ENCODE data around the gene NLRP3. TPM values are rescaled to one million over a fixed set of nuclear protein-coding genes. Genes with fewer than 3 reads are reported as not detected.

NLRP3 gene
- total RNA-seq, 1 donor from 2014 or later: 1.2 TPM

DNA sequence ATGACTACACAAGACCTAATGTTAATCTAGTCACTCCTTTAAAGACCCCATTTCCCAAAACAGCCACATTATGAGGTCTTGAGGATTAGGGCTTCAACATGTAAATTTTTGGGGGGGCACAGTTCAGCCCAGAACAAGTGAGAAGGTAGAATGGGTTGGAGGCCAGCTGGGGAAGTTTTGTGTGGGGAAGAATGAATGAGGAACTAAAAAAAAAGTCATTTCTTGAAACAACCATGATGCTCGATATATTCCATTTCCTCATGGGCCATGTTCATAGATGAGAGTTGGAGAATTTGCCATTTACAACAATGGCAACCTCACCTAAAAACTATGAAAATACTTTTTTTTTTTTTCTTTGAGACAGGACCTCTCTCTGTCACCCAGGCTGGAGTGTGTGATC is 14.5 kb downstream of the NLRP3 start:
- intact Hi-C loops (cut with DNase I): no loop called here
- ATAC-seq (no peak), DNase-seq (ENCODE audit: missing footprints) (no peak)

DNA sequence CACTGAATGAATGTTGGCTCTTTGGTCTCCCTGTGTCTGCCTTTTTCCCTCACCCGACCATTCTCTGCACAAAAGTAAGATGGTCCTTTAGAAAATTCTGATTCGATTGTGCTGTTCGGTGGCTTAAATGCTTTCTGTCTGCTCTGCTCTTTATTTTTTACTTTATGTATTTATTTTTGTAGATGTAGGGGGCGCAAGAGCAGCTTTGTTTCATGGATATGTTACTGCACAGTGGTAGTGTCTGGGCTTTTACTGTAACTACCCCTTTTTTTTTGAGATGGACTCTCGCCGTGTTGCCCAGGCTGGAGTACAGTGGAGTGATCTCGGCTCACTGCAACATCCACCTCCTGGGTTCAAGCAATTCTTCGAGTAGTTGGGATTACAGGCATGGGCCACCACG is 15.7 kb downstream of the NLRP3 start:
- ATAC-seq (no peak), DNase-seq (ENCODE audit: missing footprints) (no peak)
- intact Hi-C loops (cut with DNase I): no loop called here

DNA sequence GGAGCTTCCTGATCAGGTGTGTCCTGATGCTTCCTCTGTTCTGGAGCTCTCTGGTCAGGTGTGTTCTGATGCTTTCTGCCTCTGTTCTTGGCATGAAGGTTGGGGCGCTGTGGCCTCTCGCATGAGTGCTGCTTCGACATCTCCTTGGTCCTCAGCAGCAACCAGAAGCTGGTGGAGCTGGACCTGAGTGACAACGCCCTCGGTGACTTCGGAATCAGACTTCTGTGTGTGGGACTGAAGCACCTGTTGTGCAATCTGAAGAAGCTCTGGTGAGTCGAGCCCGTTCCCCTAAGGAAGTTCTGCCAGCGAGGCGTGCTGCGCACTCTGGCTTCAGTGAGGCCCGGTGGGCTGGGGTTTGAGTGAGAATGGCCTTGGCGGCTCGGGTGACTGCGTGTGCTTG is 18.0 kb downstream of the NLRP3 start:
- no peak for ATAC-seq
- intact Hi-C loops (cut with DNase I): no loop called here

GRCh38 chr1:247435030-247435758 is 19.2 kb downstream of the NLRP3 start:
- DNase-seq (ENCODE audit: missing footprints) (no peak), ATAC-seq (peak; percentile 26)
- intact Hi-C loops (cut with DNase I): no loop called here

More for the DNA sequence above, 18.0 kb downstream of the NLRP3 start:
- no peak for DNase-seq (ENCODE audit: missing footprints)

DNA sequence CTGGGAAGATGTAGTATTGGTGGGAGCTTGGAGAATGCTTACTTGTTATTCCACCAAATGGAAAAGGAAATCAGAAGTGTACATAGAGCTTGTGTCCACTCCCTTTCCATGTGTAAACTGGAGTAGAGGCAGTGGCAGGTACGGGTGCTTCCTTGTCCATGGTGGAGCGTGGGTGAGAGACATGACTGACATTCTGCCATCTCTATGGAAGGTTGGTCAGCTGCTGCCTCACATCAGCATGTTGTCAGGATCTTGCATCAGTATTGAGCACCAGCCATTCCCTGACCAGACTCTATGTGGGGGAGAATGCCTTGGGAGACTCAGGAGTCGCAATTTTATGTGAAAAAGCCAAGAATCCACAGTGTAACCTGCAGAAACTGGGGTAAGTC is 19.8 kb downstream of the NLRP3 start:
- no peak for ATAC-seq
- DNase-seq (ENCODE audit: missing footprints): no peak
- intact Hi-C loops (cut with DNase I): no loop called here

DNA sequence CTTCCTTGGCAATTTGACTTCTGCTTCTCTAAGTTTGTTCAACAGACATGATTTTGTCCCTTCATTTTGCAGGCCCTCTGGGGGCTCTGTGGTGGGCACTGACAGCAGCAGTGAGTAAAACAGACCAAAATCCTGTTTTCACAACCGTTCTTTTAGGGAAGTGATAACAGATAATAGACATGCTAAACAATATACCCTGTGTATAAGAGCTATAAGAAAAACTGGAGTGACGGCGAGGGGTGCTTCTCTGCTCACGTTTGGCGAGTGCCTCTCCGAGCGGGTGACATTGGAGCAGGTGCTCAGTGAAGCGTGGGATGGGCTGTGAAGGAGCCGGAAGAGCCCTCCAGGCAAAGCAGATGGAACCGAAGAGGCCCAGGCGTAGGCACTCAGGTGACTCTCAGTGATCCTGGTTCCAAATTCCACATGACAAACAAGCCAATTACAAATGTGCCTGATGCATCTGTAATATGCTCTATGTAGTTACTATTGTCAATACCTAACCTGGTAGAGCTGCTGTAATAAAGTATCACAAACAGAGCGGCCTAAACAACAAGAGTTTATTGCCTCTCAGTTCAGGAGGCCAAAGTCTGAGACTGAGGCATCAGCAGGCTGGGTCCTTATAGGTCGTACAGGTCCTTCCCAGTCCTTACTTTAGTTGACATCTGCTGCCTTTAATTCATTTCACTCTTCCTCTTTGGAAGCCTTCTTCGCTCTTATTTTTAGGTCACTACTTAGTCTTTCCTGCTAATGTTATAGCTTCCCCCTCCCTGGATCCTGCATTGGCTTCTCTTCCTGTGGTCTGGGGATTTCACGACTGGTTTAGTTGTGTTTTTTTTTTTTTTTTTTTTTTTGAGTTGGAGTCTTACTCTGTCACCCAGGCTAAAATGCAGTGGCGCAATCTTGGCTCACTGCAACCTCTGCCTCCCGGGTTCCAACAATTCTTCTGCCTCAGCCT is 21.9 kb downstream of the NLRP3 start:
- DNase-seq (ENCODE audit: missing footprints): no peak
- intact Hi-C loops (cut with DNase I): no loop called here
- ATAC-seq: no peak

DNA sequence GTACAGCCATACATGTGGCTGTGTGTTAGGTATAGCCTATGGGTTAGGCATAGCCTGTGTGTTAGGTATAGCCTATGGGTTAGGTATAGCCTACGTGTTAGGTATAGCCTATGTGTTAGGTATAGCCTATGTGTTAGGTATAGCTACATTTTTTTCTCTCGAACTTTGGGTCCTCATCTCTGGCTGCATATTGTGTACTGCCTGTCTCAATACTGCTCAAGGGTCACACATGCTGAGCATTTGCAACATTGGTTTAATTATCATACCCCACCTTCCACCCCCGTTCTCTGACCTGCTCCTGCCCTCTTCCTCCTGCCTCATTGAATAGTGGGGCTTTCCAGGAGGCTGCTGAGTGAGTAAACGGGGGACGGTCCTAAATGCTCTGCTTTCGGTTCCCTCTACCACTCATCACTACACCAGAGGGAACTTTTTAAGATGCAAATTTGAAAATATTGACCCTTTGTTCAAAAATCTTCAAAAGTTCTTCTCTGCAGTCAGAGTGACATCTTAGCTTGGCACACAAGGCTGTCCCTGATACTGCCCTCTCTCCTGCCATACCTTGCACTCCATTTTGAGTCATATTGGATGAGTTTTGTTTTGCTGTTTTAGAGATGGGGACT is 24.1 kb downstream of the NLRP3 start:
- ATAC-seq (no peak), DNase-seq (ENCODE audit: missing footprints) (no peak)
- intact Hi-C loops (cut with DNase I): no loop called here

- DNase-seq (ENCODE audit: missing footprints): no peak
- no peak for ATAC-seq
- intact Hi-C loops (cut with DNase I): no loop called here
These were observed 25.6 kb downstream of the NLRP3 start for GRCh38 chr1:247441606-247442005.

DNA sequence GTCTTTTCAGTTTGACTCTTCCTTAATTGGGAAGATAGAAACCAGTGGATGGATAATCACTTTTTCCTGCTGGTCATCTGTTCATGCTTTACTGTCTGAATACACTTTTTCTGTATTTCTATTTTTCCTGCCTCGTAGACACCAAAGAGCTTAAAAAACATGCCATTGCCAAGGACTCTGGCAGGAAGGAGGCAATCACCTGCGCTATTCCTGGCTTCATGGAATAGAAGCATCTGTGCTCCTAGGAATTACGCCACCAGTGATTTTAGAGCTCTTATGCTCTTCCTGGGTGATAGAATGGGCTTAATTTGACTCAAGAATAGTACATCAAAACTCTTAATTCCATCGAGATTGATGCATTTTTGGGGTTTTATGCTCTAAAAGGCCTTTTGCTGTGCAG is 26.2 kb downstream of the NLRP3 start:
- intact Hi-C loops (cut with DNase I): no loop called here
- ATAC-seq: no peak
- DNase-seq (ENCODE audit: missing footprints): no peak

DNA sequence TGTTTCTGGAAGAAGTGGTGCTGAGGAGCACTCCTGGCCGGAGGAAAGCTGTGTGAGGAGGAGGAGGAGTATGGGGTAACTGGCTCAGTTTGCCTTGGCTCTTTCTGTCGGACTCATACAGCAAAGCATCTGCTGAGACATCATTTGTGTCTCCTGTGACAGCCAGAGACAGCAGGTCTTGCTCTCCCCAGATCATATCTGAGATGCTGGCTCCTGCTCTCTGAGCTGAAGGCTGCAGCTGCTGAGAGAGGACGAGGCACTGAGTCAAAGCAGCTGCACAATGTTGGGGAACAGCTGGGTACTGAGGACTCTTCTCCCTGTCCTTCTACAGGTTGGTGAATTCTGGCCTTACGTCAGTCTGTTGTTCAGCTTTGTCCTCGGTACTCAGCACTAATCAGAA is 27.7 kb downstream of the NLRP3 start:
- ATAC-seq: no peak
- intact Hi-C loops (cut with DNase I): no loop called here

GRCh38 chr1:247444571-247444970 is 28.6 kb downstream of the NLRP3 start:
- ATAC-seq (no peak), DNase-seq (ENCODE audit: missing footprints) (no peak)
- intact Hi-C loops (cut with DNase I): no loop called here

More for the DNA sequence above, 27.7 kb downstream of the NLRP3 start:
- DNase-seq (ENCODE audit: missing footprints): no peak

- DNase-seq (ENCODE audit: missing footprints) (no peak), ATAC-seq (peak; percentile 45)
- intact Hi-C loops (cut with DNase I): loop anchor here (5.0 kb wide), 1 partner anchor 343 kb away; the partner anchor contains the start of gene ZNF669
These were observed 29.8 kb downstream of the NLRP3 start for GRCh38 chr1:247445526-247446356.

GRCh38 chr1:247447162-247447909 is 31.4 kb downstream of the NLRP3 start:
- intact Hi-C loops (cut with DNase I): loop anchor here (5.0 kb wide), 1 partner anchor 345 kb away; the partner anchor contains the start of gene ZNF669
- no peak for ATAC-seq
- DNase-seq (ENCODE audit: missing footprints): no peak

DNA sequence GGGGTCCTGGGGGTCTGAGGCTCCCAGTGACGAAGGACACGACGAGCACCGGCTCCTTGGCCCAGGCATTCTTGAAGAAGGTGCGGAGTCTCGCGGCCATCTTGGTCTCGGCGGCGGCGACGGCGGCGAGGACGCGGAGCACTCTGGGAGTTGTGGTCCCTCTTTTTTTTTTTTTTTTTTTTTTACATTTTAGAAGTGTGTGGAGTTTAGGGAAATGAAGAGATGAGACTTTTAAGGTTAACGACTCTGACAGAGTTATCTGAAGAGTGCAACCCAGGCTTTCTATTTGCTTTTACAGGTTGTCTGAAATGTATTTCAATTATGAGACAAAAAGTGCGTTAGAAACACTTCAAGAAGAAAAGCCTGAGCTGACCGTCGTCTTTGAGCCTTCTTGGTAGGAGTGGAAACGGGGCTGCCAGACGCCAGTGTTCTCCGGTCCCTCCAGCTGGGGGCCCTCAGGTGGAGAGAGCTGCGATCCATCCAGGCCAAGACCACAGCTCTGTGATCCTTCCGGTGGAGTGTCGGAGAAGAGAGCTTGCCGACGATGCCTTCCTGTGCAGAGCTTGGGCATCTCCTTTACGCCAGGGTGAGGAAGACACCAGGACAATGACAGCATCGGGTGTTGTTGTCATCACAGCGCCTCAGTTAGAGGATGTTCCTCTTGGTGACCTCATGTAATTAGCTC is 32.3 kb downstream of the NLRP3 start:
- intact Hi-C loops (cut with DNase I): loop anchor here (5.0 kb wide), 1 partner anchor 346 kb away; the partner anchor contains the start of gene ZNF669

DNA sequence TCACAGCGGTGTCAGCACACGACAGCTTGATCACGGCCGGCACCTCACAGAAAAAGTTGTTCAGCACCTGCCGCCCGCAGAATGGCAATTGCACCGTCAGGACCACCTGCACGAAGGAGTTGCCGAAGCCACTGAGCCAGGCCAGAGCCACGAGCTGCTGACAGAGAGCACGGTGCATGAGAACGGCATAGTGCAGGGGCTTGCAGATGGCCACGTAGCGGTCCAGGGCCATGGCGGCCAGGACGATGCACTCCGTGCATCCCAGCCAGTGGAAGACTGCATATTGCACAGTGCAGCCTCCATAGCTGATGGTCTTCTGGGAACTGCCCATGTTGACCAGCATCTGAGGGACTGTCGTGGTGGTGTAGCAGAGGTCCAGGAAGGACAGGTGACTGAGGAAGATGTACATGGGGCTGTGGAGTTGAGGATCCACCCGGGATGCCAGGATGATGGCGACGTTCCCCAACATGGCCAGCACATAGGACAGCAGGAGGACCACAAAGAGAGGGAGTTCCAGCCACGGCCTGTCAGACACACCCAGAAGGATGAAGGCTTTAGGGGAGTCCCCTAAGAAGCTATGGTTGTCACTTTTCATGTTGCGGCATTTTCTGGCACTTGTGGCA is 35.5 kb downstream of the NLRP3 start:
- ATAC-seq (no peak), DNase-seq (ENCODE audit: missing footprints) (no peak)

More for the DNA sequence above, 32.3 kb downstream of the NLRP3 start:
- peak; percentile 90 for ATAC-seq
- DNase-seq (ENCODE audit: missing footprints): peak; percentile 89

DNA sequence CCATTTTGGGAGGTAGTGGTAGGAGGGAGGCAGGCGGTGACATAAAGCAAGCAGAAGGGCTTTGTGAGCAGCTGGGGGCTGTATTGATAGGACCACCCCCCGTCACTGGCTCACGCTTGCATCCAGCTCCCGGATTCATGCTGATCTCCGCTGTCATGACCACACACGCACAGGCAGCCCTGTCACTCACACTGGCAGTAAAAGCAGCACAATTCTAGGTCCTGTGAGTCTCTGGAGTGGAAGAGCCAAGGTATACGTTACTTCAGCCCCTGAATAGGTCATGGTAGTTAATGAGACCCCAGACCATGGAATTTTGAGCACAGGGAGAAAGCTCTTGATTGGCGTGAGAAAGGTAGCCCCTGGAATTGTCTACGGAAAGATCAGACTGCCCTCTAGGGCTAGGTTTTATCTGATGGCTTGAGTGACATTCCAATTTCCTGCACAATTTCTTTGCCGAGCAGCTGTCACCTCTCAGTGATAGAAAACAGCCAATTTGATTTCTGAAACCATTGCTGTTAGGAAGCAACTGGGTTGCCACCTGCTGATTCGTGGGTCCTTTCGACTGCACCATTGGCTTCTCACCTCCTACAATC is 36.6 kb downstream of the NLRP3 start:
- intact Hi-C loops (cut with DNase I): no loop called here
- ATAC-seq (no peak), DNase-seq (ENCODE audit: missing footprints) (no peak)

More for the DNA sequence above, 35.5 kb downstream of the NLRP3 start:
- intact Hi-C loops (cut with DNase I): no loop called here

All from Right ventricle myocardium inferior (tissue), 1 donor.